Neural progenitor cell (in vitro differentiated cells): Measurements from ENCODE around the gene SCPEP1. TPM values are rescaled to one million over a fixed set of nuclear protein-coding genes. Genes with fewer than 3 reads are reported as not detected.

Source experiments
- DNase-seq: peaks from one replicate; pipeline ENCODE4 v3.0.0-alpha.2; 2016; ENCODE audit warnings: low spot score
- H2AFZ ChIP-seq: fragments of 200-600 bp; sonication (generic); replicated peaks from 2 replicates; pipeline ENCODE4 v1.6.1; 2016; ENCODE audit warnings: antibody characterized with exemption
- H3F3A ChIP-seq: fragments of 200-600 bp; sonication (generic); 2 replicates; pipeline ENCODE4 v1.6.1; 2016; ENCODE audit warnings: antibody characterized with exemption, low read depth
- H3K27ac ChIP-seq: fragments of 200-600 bp; sonication (generic); 2 replicates; pipeline ENCODE4 v1.5.1; 2016; ENCODE audit warnings: mild to moderate bottlenecking
- H3K27me3 ChIP-seq: fragments of 200-600 bp; sonication (generic); 2 replicates; pipeline ENCODE4 v1.6.1; 2016; ENCODE audit warnings: mild to moderate bottlenecking, moderate library complexity
- H3K36me3 ChIP-seq: fragments of 200-600 bp; sonication (generic); 2 replicates; pipeline ENCODE4 v1.5.1; 2016
- H3K4me1 ChIP-seq: fragments of 200-600 bp; sonication (generic); 2 replicates; pipeline ENCODE4 v1.6.1; 2016; ENCODE audit warnings: mixed run types
- H3K4me2 ChIP-seq: fragments of 200-600 bp; sonication (generic); 2 replicates; pipeline ENCODE4 v1.6.1; 2016
- H3K4me3 ChIP-seq: fragments of 200-600 bp; sonication (generic); 2 replicates; pipeline ENCODE4 v1.5.1; 2016
- H3K79me2 ChIP-seq: fragments of 200-600 bp; sonication (generic); 2 replicates; pipeline ENCODE4 v1.6.1; 2016; ENCODE audit warnings: low read depth
- H3K9ac ChIP-seq: fragments of 200-600 bp; sonication (generic); 2 replicates; pipeline ENCODE4 v1.6.1; 2016
- H3K9me3 ChIP-seq: fragments of 200-600 bp; sonication (generic); 2 replicates; pipeline ENCODE4 v1.5.1; 2016; ENCODE audit warnings: low read depth
- H4K20me1 ChIP-seq: fragments of 200-600 bp; sonication (generic); 2 replicates; pipeline ENCODE4 v1.6.1; 2016; ENCODE audit warnings: low read depth
- H3K27ac Mint-ChIP-seq: 3 replicates; pipeline ENCODE4 v1.8.0; 2021; ENCODE audit warnings: mixed read lengths
- H3K27me3 Mint-ChIP-seq: 2 replicates; pipeline ENCODE4 v1.8.0; 2022; ENCODE audit warnings: low read depth, mild to moderate bottlenecking, inconsistent platforms, moderate library complexity, mixed read lengths; ENCODE audit not compliant: insufficient read depth
- H3K36me3 Mint-ChIP-seq: 3 replicates; pipeline ENCODE4 v1.8.0; 2021; ENCODE audit warnings: mixed read lengths
- H3K4me1 Mint-ChIP-seq: 3 replicates; pipeline ENCODE4 v1.8.0; 2021; ENCODE audit warnings: mixed read lengths
- H3K4me3 Mint-ChIP-seq: 3 replicates; pipeline ENCODE4 v1.8.0; 2021; ENCODE audit warnings: mild to moderate bottlenecking, moderate library complexity, mixed read lengths
- H3K9me3 Mint-ChIP-seq: 3 replicates; pipeline ENCODE4 v1.8.0; 2020; ENCODE audit warnings: mixed read lengths
- EZH2 ChIP-seq: fragments of 200-600 bp; sonication (generic); IDR thresholded peaks from 2 replicates; pipeline ENCODE4 v1.6.1; 2017; ENCODE audit warnings: antibody characterized with exemption, mild to moderate bottlenecking, moderate library complexity
- EZH2phosphoT487 ChIP-seq: fragments of 200-600 bp; sonication (generic); IDR thresholded peaks from 2 replicates; pipeline ENCODE4 v1.6.1; 2017; ENCODE audit warnings: antibody characterized with exemption
- total RNA-seq: library from RNA; depleted of rRNA; stranded (reverse); fragments of >200 nt; gene quantifications from 2 replicates; pipeline ENCODE4 v1.2.3, GENCODE V29; 2015; ENCODE audit warnings: low replicate concordance
- TF ChIP-seq, protein P1 (sequence below): fragments of 200-600 bp; sonication (generic); IDR thresholded peaks from 2 replicates; pipeline ENCODE4 v1.5.1; 2017; ENCODE audit warnings: antibody characterized with exemption, mild to moderate bottlenecking

The SCPEP1 gene
- total RNA-seq, 1 donor from 2014 or later, result 28.7 TPM

- peaks cover 18% of the 10 kb centered on the region for H3K9me3 Mint-ChIP-seq
- Histone ChIP-seq H2AFZ (peak overlapping the region; percentile 10), H3K36me3 (no peaks in the 10 kb centered on the region), H4K20me1 (no peaks in the 10 kb centered on the region), H3K4me1 (peaks cover 6% of the 10 kb centered on the region), H3K27me3 (no peaks in the 10 kb centered on the region), H3F3A (peaks cover 3% of the 10 kb centered on the region), H3K9ac (no peak overlapping the region), H3K27ac (no peak overlapping the region), H3K79me2 (no peaks in the 10 kb centered on the region), H3K4me2 (no peak overlapping the region), H3K4me3 (no peak overlapping the region), H3K9me3 (peaks cover 4% of the 10 kb centered on the region)
- peak; percentile 13 for DNase-seq
- no peak overlapping the region for H3K4me3 Mint-ChIP-seq
- no peak overlapping the region for H3K27ac Mint-ChIP-seq
- TF ChIP-seq, protein P1, sequence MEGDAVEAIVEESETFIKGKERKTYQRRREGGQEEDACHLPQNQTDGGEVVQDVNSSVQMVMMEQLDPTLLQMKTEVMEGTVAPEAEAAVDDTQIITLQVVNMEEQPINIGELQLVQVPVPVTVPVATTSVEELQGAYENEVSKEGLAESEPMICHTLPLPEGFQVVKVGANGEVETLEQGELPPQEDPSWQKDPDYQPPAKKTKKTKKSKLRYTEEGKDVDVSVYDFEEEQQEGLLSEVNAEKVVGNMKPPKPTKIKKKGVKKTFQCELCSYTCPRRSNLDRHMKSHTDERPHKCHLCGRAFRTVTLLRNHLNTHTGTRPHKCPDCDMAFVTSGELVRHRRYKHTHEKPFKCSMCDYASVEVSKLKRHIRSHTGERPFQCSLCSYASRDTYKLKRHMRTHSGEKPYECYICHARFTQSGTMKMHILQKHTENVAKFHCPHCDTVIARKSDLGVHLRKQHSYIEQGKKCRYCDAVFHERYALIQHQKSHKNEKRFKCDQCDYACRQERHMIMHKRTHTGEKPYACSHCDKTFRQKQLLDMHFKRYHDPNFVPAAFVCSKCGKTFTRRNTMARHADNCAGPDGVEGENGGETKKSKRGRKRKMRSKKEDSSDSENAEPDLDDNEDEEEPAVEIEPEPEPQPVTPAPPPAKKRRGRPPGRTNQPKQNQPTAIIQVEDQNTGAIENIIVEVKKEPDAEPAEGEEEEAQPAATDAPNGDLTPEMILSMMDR, result no peak
- H3K36me3 Mint-ChIP-seq, result peaks cover 3% of the 10 kb centered on the region
- no peaks in the 10 kb centered on the region for H3K27me3 Mint-ChIP-seq
- no peaks in the 10 kb centered on the region for H3K4me1 Mint-ChIP-seq
Measured at GRCh38 chr17:57032343-57032742, 54.4 kb downstream of the SCPEP1 start.

GRCh38 chr17:57033296-57033695 is 55.4 kb downstream of the SCPEP1 start:
- Mint-ChIP-seq H3K27ac (no peak overlapping the region), H3K27me3 (peaks cover under 1% of the 10 kb centered on the region), H3K4me3 (no peak overlapping the region), H3K36me3 (peaks cover 2% of the 10 kb centered on the region), H3K4me1 (no peaks in the 10 kb centered on the region), H3K9me3 (peaks cover 10% of the 10 kb centered on the region)
- Histone ChIP-seq H3K79me2 (no peaks in the 10 kb centered on the region), H3K4me2 (no peak overlapping the region), H3K9ac (no peak overlapping the region), H4K20me1 (no peaks in the 10 kb centered on the region), H3K4me1 (peaks cover 6% of the 10 kb centered on the region), H2AFZ (no peak overlapping the region), H3K36me3 (no peaks in the 10 kb centered on the region), H3F3A (peaks cover 3% of the 10 kb centered on the region), H3K27ac (no peak overlapping the region), H3K4me3 (no peak overlapping the region), H3K9me3 (no peaks in the 10 kb centered on the region), H3K27me3 (no peaks in the 10 kb centered on the region)
- no peak for DNase-seq
- TF ChIP-seq EZH2phosphoT487, result no peak
- TF ChIP-seq EZH2, result no peak
- TF ChIP-seq, protein P1, result no peak

GRCh38 chr17:57034807-57035754 is 57.1 kb downstream of the SCPEP1 start:
- no peaks in the 10 kb centered on the region for H3K36me3 ChIP-seq
- peaks cover 4% of the 10 kb centered on the region for H3K27me3 Mint-ChIP-seq
- H3K9ac ChIP-seq, result no peak overlapping the region
- no peaks in the 10 kb centered on the region for H4K20me1 ChIP-seq
- no peak overlapping the region for H3K27ac Mint-ChIP-seq
- H3F3A ChIP-seq, result peaks cover 3% of the 10 kb centered on the region
- no peak for TF ChIP-seq EZH2phosphoT487
- TF ChIP-seq, protein P1, result no peak
- no peak for TF ChIP-seq EZH2
- no peak overlapping the region for H2AFZ ChIP-seq
- peaks cover 5% of the 10 kb centered on the region for H3K4me1 Mint-ChIP-seq
- no peak overlapping the region for H3K4me3 ChIP-seq
- no peaks in the 10 kb centered on the region for H3K36me3 Mint-ChIP-seq
- no peaks in the 10 kb centered on the region for H3K9me3 ChIP-seq
- H3K9me3 Mint-ChIP-seq, result no peaks in the 10 kb centered on the region
- no peak for DNase-seq
- no peak overlapping the region for H3K27ac ChIP-seq
- no peaks in the 10 kb centered on the region for H3K79me2 ChIP-seq
- no peaks in the 10 kb centered on the region for H3K27me3 ChIP-seq
- H3K4me3 Mint-ChIP-seq, result no peak overlapping the region
- H3K4me1 ChIP-seq, result peaks cover 6% of the 10 kb centered on the region
- H3K4me2 ChIP-seq, result no peak overlapping the region
